Fibroblast of skin of scalp (primary cell): ENCODE data around the gene NFE2.

Experiments used
- DNase-seq: peaks from one replicate; pipeline ENCODE4 v3.0.0-alpha.2; 2013

Gene NFE2

DNA sequence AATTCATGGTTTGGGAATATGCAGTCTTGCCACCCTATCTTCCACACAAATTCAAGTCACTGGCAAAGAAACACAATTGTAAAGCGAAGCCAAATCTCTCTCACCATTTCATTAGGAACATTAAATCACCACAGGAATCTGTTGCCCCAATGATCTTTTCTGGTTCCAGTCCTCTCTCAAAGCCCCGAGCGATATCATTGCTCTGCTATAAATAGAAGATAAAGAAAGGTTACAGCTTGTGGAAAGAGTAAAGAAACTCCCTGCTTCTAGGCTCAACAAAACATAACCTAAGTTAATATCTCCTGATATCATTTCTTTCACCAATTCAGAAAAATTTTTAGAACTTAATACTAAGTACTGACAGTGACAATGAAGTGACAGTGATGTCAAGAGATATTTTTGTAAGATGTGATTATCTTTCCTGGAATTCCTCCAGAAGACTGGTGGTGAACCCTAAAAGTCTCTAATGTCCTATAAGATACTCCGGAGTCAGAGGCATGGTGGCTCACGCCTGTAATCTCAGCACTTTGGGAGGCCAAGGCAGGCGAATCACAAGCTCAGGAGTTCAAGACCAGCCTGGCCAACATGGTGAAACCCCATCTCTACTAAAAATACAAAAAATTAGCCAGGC, 54.7 kb downstream of the NFE2 start:
- no peak for DNase-seq
